Tibial nerve (tissue), 4 donors: ENCODE measurements around the gene IFNA5.

ENCODE experiments used
- EP300 ChIP-seq, 2 donors: sonication (generic); formaldehyde crosslinking; IDR thresholded peaks; one replicate each; pipeline ENCODE4 v1.6.1; 2017; ENCODE audit warnings: antibody characterized with exemption in 2 of 2, mild to moderate bottlenecking in 1 of 2
- TF ChIP-seq, protein P1 (sequence below), 5 experiments: fragments of 200-600 bp in 3 of 5; fragments of 450-650 bp in 2 of 5; sonication (generic) in 3 of 5; IDR thresholded peaks; one replicate each; pipeline ENCODE4 v1.5.1; 2016 to 2019; ENCODE audit warnings: antibody characterized with exemption in 5 of 5, mild to moderate bottlenecking in 3 of 5, moderate library complexity in 2 of 5

DNA sequence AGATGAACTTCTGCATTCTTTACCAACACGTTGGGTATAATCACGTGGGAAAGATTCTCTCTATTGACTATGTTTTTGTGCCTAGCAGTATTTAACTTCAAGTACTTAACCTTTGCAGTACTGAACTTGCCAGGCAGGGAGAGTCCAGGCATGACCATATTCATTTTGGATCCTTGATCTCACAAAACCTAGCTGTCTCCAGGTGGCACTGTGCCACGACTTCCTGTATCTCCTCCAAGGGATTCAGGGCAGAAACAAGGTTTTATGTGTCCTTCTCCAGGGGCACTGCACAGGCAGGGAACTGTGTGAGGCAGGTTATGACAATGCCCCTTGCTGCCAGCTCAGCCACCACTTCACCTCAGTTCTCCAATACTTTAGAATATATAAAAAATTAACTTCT is 11.7 kb upstream of the IFNA5 start:
- no peak for TF ChIP-seq EP300 (IDR thresholded peaks at IDR 0.05)
- TF ChIP-seq, protein P1, sequence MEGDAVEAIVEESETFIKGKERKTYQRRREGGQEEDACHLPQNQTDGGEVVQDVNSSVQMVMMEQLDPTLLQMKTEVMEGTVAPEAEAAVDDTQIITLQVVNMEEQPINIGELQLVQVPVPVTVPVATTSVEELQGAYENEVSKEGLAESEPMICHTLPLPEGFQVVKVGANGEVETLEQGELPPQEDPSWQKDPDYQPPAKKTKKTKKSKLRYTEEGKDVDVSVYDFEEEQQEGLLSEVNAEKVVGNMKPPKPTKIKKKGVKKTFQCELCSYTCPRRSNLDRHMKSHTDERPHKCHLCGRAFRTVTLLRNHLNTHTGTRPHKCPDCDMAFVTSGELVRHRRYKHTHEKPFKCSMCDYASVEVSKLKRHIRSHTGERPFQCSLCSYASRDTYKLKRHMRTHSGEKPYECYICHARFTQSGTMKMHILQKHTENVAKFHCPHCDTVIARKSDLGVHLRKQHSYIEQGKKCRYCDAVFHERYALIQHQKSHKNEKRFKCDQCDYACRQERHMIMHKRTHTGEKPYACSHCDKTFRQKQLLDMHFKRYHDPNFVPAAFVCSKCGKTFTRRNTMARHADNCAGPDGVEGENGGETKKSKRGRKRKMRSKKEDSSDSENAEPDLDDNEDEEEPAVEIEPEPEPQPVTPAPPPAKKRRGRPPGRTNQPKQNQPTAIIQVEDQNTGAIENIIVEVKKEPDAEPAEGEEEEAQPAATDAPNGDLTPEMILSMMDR (IDR thresholded peaks at IDR 0.05) = no peak
